B cell (primary cell): Measurements from ENCODE around the gene BRIP1. TPM values are rescaled to one million over a fixed set of nuclear protein-coding genes. Genes with fewer than 3 reads are reported as not detected.

ENCODE experiments used
- ATAC-seq: fragments of 200-7000 bp; cut with Tn5 transposase; one replicate; pipeline ENCODE4 v1.10.0; 2021; ENCODE audit warnings: low read depth, mild to moderate bottlenecking, moderate number of reproducible peaks, moderate library complexity
- CTCF ChIA-PET: fragments of 350-600 bp; sonication (Branson Sonifier 250); formaldehyde crosslinking; loops from one replicate; lab custom pipeline; 2021; ENCODE audit warnings: antibody characterized with exemption, inconsistent platforms; lab: Charles Lee
- POLR2A ChIA-PET: fragments of 350-600 bp; sonication (Branson Sonifier 250); formaldehyde crosslinking; loops from one replicate; lab custom pipeline; 2021; ENCODE audit warnings: antibody characterized with exemption; lab: Charles Lee
- DNase-seq: peaks from one replicate; pipeline ENCODE4 v3.0.0; 2013
- H2AFZ ChIP-seq: 2 replicates; pipeline ENCODE4 v1.6.1; 2012; ENCODE audit warnings: mild to moderate bottlenecking, low read depth, low read length; ENCODE audit not compliant: insufficient read depth, poor library complexity, severe bottlenecking
- H3K27ac ChIP-seq, 2 donors: 1 replicate in 1 of 2; 2 replicates in 1 of 2; pipeline ENCODE4 v1.5.1; 2012 to 2013; ENCODE audit warnings: low read length in 2 of 2, mild to moderate bottlenecking in 2 of 2, moderate library complexity in 1 of 2
- H3K27me3 ChIP-seq, 4 experiments: fragments of 200-600 bp in 1 of 4; sonication (generic) in 1 of 4; replicated peaks in 1 of 4; 1 replicate in 2 of 4; 2 replicates in 2 of 4; pipeline versions ENCODE4 v1.6.1 to v1.7.0; 2013 to 2016; ENCODE audit warnings: low read length in 3 of 4, mild to moderate bottlenecking in 2 of 4, mixed read lengths in 1 of 4, moderate library complexity in 1 of 4; ENCODE audit not compliant: insufficient read depth in 4 of 4, control insufficient read depth in 3 of 4; ENCODE audit errors: control extremely low read depth in 1 of 4
- H3K36me3 ChIP-seq, 2 experiments: replicated peaks in 1 of 2; 1 replicate in 1 of 2; 2 replicates in 1 of 2; pipeline versions ENCODE4 v1.6.1 to v1.7.1; 2013; ENCODE audit warnings: low read length in 1 of 2; ENCODE audit not compliant: insufficient read depth in 2 of 2, control insufficient read depth in 1 of 2; ENCODE audit errors: control extremely low read depth in 1 of 2, extremely low read depth in 1 of 2
- H3K4me1 ChIP-seq, 2 donors: fragments of 200-600 bp in 1 of 2; sonication (generic) in 1 of 2; 1 replicate in 1 of 2; 2 replicates in 1 of 2; pipeline versions ENCODE4 v1.5.1 to v1.6.1; 2013 to 2017; ENCODE audit warnings: low read length in 2 of 2; ENCODE audit not compliant: control insufficient read depth in 2 of 2, insufficient read depth in 2 of 2
- H3K4me2 ChIP-seq: replicated peaks from 2 replicates; pipeline ENCODE3; 2012; ENCODE audit warnings: mild to moderate bottlenecking, low read depth, low read length; ENCODE audit not compliant: poor library complexity, severe bottlenecking
- H3K4me3 ChIP-seq, 5 experiments: fragments of 200-600 bp in 1 of 5; sonication (generic) in 1 of 5; 1 replicate in 3 of 5; 2 replicates in 2 of 5; pipeline versions ENCODE4 v1.5.1 to v1.7.0; 2011 to 2016; ENCODE audit warnings: low read length in 4 of 5, mild to moderate bottlenecking in 4 of 5, low read depth in 2 of 5, control low read depth in 1 of 5, moderate library complexity in 1 of 5; ENCODE audit not compliant: insufficient read depth in 1 of 5; ENCODE audit errors: control extremely low read depth in 1 of 5, extremely low read depth in 1 of 5
- H3K79me2 ChIP-seq: fragments of 200-600 bp; sonication (generic); one replicate; pipeline ENCODE4 v1.6.0; 2016; ENCODE audit warnings: low read length; ENCODE audit not compliant: control insufficient read depth, insufficient read depth
- H3K9ac ChIP-seq: fragments of 200-600 bp; sonication (generic); 2 replicates; pipeline ENCODE4 v1.6.1; 2017; ENCODE audit warnings: mild to moderate bottlenecking, low read length, moderate library complexity
- H3K9me3 ChIP-seq, 3 donors: one replicate each; pipeline versions ENCODE4 v1.6.1 to v1.7.1; 2013; ENCODE audit warnings: low read length in 2 of 3; ENCODE audit not compliant: control insufficient read depth in 2 of 3, insufficient read depth in 1 of 3; ENCODE audit errors: control extremely low read depth in 1 of 3
- H4K20me1 ChIP-seq: 2 replicates; pipeline ENCODE4 v1.6.0; 2012; ENCODE audit warnings: mild to moderate bottlenecking, low read length; ENCODE audit not compliant: insufficient read depth, control insufficient read depth, poor library complexity, severe bottlenecking
- H3K27ac Mint-ChIP-seq: one replicate; pipeline ENCODE4 v1.8.0; 2021; ENCODE audit warnings: mixed read lengths
- H3K27me3 Mint-ChIP-seq: one replicate; pipeline ENCODE4 v1.8.0; 2021; ENCODE audit warnings: mixed read lengths
- H3K4me1 Mint-ChIP-seq: one replicate; pipeline ENCODE4 v1.8.0; 2021; ENCODE audit warnings: mixed read lengths
- H3K4me3 Mint-ChIP-seq: one replicate; pipeline ENCODE4 v1.8.0; 2021; ENCODE audit warnings: mixed read lengths
- H3K9me3 Mint-ChIP-seq: one replicate; pipeline ENCODE4 v1.8.0; 2022; ENCODE audit warnings: mixed read lengths; ENCODE audit not compliant: insufficient read depth
- EZH2 ChIP-seq: IDR thresholded peaks from 2 replicates; pipeline ENCODE4 v1.6.1; 2012; ENCODE audit warnings: borderline replicate concordance, low read depth, mild to moderate bottlenecking, moderate library complexity, low read length; ENCODE audit not compliant: insufficient read depth, poor library complexity, severe bottlenecking
- WGBS: methylation state at CpG from one replicate; pipeline ENCODE4 v1.1.5; 2013; ENCODE audit warnings: missing lambda C conversion rate; ENCODE audit not compliant: insufficient coverage; 5-methylcytosine and 5-hydroxymethylcytosine counted together
- intact Hi-C: fragments of 100-400 bp; cut with micrococcal nuclease; formaldehyde crosslinking; loops from one replicate; pipeline ENCODE4 v1.10.0; 2022
- polyA plus RNA-seq: library from polyadenylated mRNA; depleted of rRNA; stranded (reverse); fragments of >200 nt; gene quantifications from 2 replicates; pipeline ENCODE4 v1.2.3, GENCODE V29; 2012
- total RNA-seq, 2 donors: library from RNA; stranded (reverse); fragments of 120-200 nt in 1 of 2; gene quantifications; 1 replicate in 1 of 2; 2 replicates in 1 of 2; pipeline versions ENCODE4 v1.2.3 to v1.2.4, GENCODE V29; 2013 to 2022
- TF ChIP-seq, protein P1 (sequence below): fragments of 200-600 bp; IDR thresholded peaks from one replicate; pipeline ENCODE4 v1.8.0; 2022; ENCODE audit warnings: antibody characterized with exemption, mild to moderate bottlenecking

The BRIP1 gene
- total and polyA plus RNA-seq, 2 donors (not counting 1 experiment from before 2014, with no cell fraction given) = 0.89 to 2.4 TPM

DNA sequence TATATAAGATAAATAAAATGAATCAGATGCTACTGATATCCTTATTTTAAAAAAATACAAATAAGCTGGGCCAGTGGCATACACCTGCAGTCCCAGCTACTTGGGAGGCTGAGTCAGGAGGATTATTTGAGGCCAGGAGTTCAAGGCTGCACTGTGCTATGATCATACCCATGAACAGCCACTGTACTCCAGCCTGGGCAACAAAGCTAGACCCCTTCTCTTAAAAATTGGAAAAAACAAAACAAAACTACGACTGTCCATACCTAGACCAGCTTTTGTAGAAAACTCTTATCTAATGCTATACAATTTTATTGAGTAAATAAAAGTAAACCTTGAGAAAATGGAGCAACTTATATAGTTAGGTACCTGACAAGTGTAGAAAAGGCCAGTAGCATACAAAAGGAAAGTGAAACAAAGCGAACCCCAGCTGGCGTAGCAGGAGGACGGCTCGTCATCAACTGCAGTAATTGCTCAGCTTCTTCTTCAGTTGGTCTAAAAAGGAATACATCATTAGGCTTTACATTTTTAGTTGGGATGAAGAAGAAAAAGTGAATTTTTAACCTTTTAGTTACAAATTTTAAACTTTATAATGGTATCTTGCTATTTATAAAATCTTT is 40.9 kb upstream of the BRIP1 start:
- intact Hi-C loops = no loop called here
- peak; percentile 53 for DNase-seq

DNA sequence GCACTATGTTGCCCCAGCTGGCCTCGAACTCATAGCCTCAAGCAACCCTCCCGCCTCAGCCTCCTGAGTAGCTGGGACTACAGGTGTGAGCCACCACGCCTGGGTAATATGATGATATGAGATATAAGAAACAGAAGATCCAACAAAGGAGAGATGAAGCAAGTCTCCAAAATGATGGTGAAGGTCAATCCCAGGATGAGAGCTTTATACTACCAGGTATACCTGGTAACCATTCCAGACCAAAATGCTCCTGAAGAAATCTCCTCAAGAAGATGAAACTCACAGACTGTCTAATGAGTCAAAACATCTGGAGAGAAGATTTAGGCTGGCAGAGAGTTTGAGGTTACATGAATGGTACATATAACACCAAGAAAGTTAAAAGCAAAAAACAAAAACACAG is 39.9 kb upstream of the BRIP1 start:
- no peak overlapping the region for H3K27ac ChIP-seq

More for the DNA sequence above, 40.9 kb upstream of the BRIP1 start:
- Histone ChIP-seq H3K4me1 (peaks cover 0 to 7% of the 10 kb centered on the region in 2 donors), H3K9me3 (no peaks in the 10 kb centered on the region), H3K27me3 (no peaks in the 10 kb centered on the region), H3K9ac (peak overlapping the region; percentile 31), H3K4me3 (peak overlapping the region in 3 of 5 experiments; percentile 21 to 49 (median 39)), H3K4me2 (peak overlapping the region; percentile 57), H3K36me3 (peaks cover 2 to 38% of the 10 kb centered on the region in 2 experiments), H3K27ac (peak overlapping the region in 1 of 2 donors; percentile 51), H2AFZ (peak overlapping the region; percentile 60), H4K20me1 (no peaks in the 10 kb centered on the region), H3K79me2 (no peaks in the 10 kb centered on the region)
- peak overlapping the region; percentile 59 for H3K4me3 Mint-ChIP-seq
- TF ChIP-seq EZH2 = no peak
- TF ChIP-seq, protein P1, sequence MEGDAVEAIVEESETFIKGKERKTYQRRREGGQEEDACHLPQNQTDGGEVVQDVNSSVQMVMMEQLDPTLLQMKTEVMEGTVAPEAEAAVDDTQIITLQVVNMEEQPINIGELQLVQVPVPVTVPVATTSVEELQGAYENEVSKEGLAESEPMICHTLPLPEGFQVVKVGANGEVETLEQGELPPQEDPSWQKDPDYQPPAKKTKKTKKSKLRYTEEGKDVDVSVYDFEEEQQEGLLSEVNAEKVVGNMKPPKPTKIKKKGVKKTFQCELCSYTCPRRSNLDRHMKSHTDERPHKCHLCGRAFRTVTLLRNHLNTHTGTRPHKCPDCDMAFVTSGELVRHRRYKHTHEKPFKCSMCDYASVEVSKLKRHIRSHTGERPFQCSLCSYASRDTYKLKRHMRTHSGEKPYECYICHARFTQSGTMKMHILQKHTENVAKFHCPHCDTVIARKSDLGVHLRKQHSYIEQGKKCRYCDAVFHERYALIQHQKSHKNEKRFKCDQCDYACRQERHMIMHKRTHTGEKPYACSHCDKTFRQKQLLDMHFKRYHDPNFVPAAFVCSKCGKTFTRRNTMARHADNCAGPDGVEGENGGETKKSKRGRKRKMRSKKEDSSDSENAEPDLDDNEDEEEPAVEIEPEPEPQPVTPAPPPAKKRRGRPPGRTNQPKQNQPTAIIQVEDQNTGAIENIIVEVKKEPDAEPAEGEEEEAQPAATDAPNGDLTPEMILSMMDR = no peak
- peak; percentile 51 for ATAC-seq
- H3K27ac Mint-ChIP-seq = peak overlapping the region; percentile 64
- ChIA-PET CTCF (interaction anchor here (0.7 kb wide), 1 partner anchor 8 kb away, joined by 3 read pairs; no protein-coding TSS in a partner anchor), POLR2A (no interaction called here)
- no peaks in the 10 kb centered on the region for H3K27me3 Mint-ChIP-seq
- WGBS = no CpG with 5 or more reads among the region's 5 CpGs
- peaks cover 5% of the 10 kb centered on the region for H3K4me1 Mint-ChIP-seq
- H3K9me3 Mint-ChIP-seq = no peaks in the 10 kb centered on the region

More for the DNA sequence above, 39.9 kb upstream of the BRIP1 start:
- ChIA-PET POLR2A (no interaction called here), CTCF (interaction anchor here (0.7 kb wide), 1 partner anchor 706 kb away, joined by 3 read pairs; no protein-coding TSS in a partner anchor)
- H3K9me3 ChIP-seq = no peaks in the 10 kb centered on the region
- no peaks in the 10 kb centered on the region for H3K27me3 Mint-ChIP-seq
- H3K4me3 ChIP-seq = no peak overlapping the region
- no peaks in the 10 kb centered on the region for H4K20me1 ChIP-seq
- H3K9ac ChIP-seq = no peak overlapping the region
- H3K27me3 ChIP-seq = no peaks in the 10 kb centered on the region
- ATAC-seq (no peak), DNase-seq (no peak)
- peaks cover under 1 to 39% of the 10 kb centered on the region in 2 experiments for H3K36me3 ChIP-seq
- H3K4me3 Mint-ChIP-seq = no peak overlapping the region
- intact Hi-C loops = no loop called here
- WGBS = no CpG with 5 or more reads among the region's 3 CpGs
- no peak overlapping the region for H2AFZ ChIP-seq
- H3K9me3 Mint-ChIP-seq = no peaks in the 10 kb centered on the region
- no peak overlapping the region for H3K4me2 ChIP-seq
- TF ChIP-seq, protein P1 = no peak
- no peak for TF ChIP-seq EZH2
- H3K27ac Mint-ChIP-seq = no peak overlapping the region
- H3K4me1 Mint-ChIP-seq = peaks cover 5% of the 10 kb centered on the region
- peaks cover 0 to 7% of the 10 kb centered on the region in 2 donors for H3K4me1 ChIP-seq
- no peaks in the 10 kb centered on the region for H3K79me2 ChIP-seq
